ENCODE data around the gene PHC2.

Gene PHC2

GRCh38 chr1:33349778-33350610 lies 80.9 kb downstream of the PHC2 start:
- DNase-seq (ENCODE audit: low spot score) = peak; percentile 69

GRCh38 chr1:33349081-33349759 lies 81.7 kb downstream of the PHC2 start:
- peak; percentile 49 for DNase-seq (ENCODE audit: low spot score)

GRCh38 chr1:33348676-33349080 lies 82.2 kb downstream of the PHC2 start:
- no peak for DNase-seq (ENCODE audit: low spot score)

- no peak for DNase-seq (ENCODE audit: low spot score)
These were observed 82.7 kb downstream of the PHC2 start for GRCh38 chr1:33348194-33348593.

- peak; percentile 15 for DNase-seq (ENCODE audit: low spot score)
These were observed 83.3 kb downstream of the PHC2 start for GRCh38 chr1:33347650-33347992.

- no peak for DNase-seq (ENCODE audit: low spot score)
These were observed 83.8 kb downstream of the PHC2 start for GRCh38 chr1:33346927-33347649.

DNA sequence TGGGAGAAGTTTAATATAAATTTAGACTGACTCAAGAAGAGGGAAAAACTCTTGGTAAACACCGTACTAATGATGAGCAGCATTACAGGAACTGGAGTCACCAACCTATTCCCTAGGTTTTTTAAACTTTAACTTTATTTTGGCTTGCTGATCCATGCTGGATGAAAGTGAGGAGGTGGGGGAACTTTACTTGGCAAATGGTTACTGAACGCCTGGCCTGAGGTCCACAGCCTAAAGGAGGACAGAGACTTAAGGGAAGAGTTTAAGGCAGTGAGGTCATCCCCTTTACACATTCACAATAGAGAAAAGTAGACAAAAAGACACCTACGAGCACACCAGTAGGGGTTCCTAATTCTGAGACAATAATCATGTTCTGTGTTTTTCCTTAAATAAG lies 84.4 kb downstream of the PHC2 start:
- no peak for DNase-seq (ENCODE audit: low spot score)

- no peak for DNase-seq (ENCODE audit: low spot score)
These were observed 85.9 kb downstream of the PHC2 start for GRCh38 chr1:33344896-33345560.

DNA sequence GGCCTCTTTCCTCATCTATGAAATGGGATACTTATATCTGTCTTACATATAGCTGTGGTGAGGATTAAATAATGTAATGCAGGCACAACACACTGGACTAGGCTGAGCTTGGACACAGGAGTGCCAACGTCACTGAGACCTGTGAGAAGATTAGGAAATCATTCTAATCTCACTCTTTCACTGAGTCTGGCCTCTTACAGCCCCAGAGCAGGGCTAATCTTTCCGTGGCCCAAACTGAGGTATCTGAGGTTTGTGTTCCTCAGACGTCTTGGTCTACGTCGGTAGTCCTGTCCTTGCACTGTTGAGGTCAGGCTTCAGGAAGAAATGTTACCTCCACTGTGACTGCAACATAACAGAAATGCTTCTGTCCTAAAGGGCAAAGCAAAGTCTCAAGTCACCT lies 87.4 kb downstream of the PHC2 start:
- DNase-seq (ENCODE audit: low spot score) = no peak

GRCh38 chr1:33342041-33342723 lies 88.7 kb downstream of the PHC2 start:
- no peak for DNase-seq (ENCODE audit: low spot score)

DNA sequence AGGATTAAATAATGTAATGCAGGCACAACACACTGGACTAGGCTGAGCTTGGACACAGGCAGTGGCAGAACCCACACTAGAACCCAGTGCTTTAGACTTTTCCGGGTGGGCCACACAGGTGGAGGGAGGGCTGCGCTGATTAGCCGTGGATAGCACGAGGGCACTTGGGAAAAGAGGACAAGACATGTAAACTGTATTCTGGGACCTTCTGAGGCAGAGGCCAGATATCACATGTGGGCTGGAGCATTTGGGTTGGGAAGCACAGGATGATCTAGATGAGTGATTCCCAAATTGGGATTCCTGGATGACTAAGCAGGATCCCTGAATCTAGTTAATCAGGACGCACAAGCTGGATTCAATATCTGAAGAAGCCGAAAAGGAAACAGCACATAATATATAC lies 89.7 kb downstream of the PHC2 start:
- DNase-seq (ENCODE audit: low spot score) = no peak

- DNase-seq (ENCODE audit: low spot score) = no peak
These were observed 91.5 kb downstream of the PHC2 start for GRCh38 chr1:33339413-33339812.

DNA sequence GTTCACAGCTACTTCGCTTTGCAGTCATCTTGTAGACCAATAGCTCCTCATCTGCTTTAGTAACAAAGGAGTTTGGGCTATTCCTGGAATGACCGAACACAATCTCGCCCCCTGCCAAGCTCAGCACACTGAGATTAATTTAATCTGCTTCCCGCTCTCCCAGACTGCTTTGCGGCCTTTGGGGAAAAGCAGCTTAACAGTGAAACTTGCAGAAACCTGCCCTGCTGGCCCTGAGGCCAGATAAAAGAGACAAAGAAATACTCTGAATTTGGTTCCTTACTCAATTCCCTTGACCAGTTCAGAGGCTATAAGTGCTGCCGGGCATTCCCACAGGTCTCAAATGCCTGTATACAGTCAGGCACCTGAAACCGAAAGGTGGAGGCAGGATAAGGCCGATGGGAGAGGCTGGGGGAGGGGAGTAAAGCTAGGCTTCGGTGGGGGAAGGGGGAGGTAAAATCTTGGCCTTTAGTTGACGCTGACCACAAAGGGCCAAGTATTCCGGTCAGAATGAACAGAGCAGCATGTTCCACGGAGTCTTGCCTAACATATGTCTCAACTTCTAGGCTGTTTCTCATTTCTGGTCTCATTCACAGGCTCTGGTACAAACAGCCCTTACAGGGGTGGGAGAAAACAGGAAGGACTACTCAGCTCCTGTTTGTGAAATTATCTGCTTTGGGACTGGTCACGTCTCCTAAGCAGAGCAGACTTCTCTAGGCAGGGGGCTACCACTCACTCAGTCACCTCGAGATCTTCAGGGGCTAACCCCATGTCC lies 92.3 kb downstream of the PHC2 start:
- no peak for DNase-seq (ENCODE audit: low spot score)

DNA sequence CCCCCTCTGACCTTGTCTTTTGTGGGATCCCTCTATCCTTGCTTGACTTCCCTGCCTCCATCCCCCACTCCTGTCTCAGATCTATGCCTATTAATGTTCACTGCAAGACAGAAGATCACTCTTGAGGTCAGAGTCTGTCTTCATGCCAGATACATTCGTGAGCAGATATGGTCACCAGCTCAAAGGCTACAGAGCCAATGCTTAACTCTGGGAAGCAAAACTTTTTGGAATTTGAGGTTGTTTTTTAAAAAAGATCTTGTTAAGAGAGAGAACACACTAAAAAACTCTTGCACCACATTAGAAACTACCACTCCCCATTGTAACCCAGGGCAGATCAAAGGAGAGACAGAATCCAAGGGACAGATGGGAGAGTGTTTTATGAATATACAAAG lies 92.9 kb downstream of the PHC2 start:
- no peak for DNase-seq (ENCODE audit: low spot score)

- DNase-seq (ENCODE audit: low spot score) = no peak
These were observed 93.5 kb downstream of the PHC2 start for GRCh38 chr1:33337441-33337840.

DNA sequence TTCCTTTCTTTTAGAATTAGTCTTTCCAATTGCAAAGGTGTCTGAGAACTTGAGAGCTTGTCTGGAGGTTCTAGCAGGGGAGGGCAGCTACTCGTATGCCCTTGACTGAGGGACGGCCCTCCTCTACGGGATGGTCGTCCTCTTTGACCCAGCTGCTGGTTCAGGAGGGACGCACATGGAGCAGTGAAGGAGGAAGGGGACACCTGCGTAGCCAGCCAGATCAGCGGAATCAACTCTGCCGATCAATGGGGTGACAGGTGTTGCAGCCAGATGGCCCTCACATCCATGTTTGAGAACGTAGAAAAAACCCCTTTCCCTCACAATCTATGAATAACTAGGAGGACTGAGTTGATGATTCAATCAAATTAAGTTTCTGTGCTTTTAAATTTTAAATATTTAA lies 94.3 kb downstream of the PHC2 start:
- no peak for DNase-seq (ENCODE audit: low spot score)

DNA sequence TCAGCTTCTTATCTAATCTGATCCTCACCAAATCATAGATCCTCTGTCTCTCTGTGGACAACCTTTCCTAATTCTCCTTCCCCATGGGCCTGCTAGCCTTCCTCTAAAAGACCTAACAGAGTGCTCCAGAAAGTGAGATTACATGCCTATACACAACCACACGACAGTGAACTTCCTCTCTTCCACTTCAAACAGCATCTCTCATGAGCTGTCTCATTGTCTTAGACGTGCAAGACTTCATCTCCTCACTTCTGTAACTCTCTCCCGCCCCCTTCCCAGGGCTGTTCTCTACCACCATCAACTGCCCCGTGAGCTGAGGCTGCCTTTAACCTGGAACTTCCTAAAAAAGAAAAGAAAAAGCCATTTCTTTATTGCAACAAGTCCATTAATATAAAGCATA lies 95.9 kb downstream of the PHC2 start:
- DNase-seq (ENCODE audit: low spot score) = no peak

DNA sequence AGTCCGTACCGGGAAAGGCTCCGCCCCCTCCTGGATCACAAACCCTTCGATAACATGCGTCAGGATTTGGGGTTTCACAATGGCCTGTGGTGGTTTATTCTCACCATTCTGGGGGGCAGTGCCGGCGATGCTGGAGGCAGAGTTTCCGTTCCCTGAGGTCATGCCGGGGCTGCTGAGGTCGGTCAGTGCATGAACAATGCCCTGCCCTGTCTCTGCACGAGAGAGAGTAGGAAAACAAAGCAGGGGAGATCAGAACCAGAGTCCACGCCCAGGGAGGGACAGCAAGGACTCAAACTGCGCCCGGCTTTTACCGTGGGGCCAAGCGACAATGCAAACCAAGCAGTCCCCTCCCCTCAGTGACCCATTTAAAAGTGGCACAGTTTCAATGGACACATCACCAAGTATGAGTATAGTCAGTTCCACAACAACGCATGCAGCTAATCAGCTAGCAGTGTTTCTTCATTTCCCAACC lies 96.8 kb downstream of the PHC2 start:
- no peak for DNase-seq (ENCODE audit: low spot score)

DNA sequence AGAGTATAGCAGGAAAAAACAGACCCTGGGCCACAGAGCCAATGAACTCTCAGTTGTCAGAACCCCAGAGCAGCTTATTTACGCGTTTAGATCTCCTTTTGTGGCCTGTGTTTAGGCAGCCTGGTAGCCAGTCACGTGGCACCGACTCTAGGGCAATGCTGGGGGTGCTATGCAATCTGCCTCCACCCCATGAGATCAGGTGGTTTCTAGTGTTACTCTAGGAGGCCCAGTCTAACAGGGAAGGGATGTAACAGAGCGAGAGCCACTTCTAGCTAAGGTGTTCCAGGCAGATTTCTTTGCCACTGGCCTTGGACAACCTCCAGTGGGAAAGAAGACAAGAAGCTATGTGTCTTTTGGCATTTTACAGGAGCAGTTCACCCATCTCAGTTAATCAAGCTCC lies 98.0 kb downstream of the PHC2 start:
- DNase-seq (ENCODE audit: low spot score) = no peak

- no peak for DNase-seq (ENCODE audit: low spot score)
These were observed 98.5 kb downstream of the PHC2 start for GRCh38 chr1:33332357-33332789.
